ENCODE data around the gene ARFGAP3.

Gene ARFGAP3

DNA sequence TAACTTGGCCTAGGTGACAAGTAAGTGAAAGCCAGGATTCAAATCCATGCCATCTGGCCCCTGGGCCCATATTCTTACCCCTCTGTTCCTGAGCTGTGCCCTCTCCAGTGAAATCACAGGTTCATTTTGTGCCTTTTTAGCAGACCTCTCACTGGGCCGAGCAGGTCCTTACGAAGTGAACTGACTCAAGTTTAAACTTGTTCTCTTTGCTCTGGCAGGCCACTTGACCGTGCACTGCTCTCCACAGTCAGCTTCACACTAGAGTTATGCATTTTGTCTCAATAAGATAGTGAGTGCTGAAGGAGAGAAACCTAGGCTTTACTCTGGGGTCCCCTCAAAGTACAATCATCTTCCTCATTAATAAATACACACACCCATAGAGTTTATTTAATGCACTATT is 40.7 kb downstream of the ARFGAP3 start:
- POLR2A ChIA-PET, result no interaction called here
- CTCF ChIA-PET, result interaction anchor here (0.6 to 1.2 kb wide), 2 partner anchors 20 to 187 kb away, joined by 3 to 4 read pairs; no protein-coding TSS in a partner anchor
- no peak overlapping the region for H3K4me3 ChIP-seq (ENCODE audit: low read depth, low read length)
- no peaks in the 10 kb centered on the region for H3K9me3 ChIP-seq (ENCODE audit: control insufficient read depth, insufficient read depth, low read depth, low read length)
- TF ChIP-seq SETDB1 (IDR thresholded peaks at IDR 0.05; ENCODE audit: insufficient read length, low read length), result no peak
- no peak for TF ChIP-seq SP2 (tag by site-specific recombination; IDR thresholded peaks at IDR 0.05)
- no peak for TF ChIP-seq ZNF274 (IDR thresholded peaks at IDR 0.05; ENCODE audit: low read length)
- no peak for TF ChIP-seq ZNF274 (tag by site-specific recombination; IDR thresholded peaks at IDR 0.05; ENCODE audit: borderline replicate concordance)
- TF ChIP-seq, protein P1, sequence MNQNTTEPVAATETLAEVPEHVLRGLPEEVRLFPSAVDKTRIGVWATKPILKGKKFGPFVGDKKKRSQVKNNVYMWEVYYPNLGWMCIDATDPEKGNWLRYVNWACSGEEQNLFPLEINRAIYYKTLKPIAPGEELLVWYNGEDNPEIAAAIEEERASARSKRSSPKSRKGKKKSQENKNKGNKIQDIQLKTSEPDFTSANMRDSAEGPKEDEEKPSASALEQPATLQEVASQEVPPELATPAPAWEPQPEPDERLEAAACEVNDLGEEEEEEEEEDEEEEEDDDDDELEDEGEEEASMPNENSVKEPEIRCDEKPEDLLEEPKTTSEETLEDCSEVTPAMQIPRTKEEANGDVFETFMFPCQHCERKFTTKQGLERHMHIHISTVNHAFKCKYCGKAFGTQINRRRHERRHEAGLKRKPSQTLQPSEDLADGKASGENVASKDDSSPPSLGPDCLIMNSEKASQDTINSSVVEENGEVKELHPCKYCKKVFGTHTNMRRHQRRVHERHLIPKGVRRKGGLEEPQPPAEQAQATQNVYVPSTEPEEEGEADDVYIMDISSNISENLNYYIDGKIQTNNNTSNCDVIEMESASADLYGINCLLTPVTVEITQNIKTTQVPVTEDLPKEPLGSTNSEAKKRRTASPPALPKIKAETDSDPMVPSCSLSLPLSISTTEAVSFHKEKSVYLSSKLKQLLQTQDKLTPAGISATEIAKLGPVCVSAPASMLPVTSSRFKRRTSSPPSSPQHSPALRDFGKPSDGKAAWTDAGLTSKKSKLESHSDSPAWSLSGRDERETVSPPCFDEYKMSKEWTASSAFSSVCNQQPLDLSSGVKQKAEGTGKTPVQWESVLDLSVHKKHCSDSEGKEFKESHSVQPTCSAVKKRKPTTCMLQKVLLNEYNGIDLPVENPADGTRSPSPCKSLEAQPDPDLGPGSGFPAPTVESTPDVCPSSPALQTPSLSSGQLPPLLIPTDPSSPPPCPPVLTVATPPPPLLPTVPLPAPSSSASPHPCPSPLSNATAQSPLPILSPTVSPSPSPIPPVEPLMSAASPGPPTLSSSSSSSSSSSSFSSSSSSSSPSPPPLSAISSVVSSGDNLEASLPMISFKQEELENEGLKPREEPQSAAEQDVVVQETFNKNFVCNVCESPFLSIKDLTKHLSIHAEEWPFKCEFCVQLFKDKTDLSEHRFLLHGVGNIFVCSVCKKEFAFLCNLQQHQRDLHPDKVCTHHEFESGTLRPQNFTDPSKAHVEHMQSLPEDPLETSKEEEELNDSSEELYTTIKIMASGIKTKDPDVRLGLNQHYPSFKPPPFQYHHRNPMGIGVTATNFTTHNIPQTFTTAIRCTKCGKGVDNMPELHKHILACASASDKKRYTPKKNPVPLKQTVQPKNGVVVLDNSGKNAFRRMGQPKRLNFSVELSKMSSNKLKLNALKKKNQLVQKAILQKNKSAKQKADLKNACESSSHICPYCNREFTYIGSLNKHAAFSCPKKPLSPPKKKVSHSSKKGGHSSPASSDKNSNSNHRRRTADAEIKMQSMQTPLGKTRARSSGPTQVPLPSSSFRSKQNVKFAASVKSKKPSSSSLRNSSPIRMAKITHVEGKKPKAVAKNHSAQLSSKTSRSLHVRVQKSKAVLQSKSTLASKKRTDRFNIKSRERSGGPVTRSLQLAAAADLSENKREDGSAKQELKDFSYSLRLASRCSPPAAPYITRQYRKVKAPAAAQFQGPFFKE (tag by site-specific recombination; IDR thresholded peaks at IDR 0.05; ENCODE audit: borderline replicate concordance), result no peak
- TF ChIP-seq, protein P2, sequence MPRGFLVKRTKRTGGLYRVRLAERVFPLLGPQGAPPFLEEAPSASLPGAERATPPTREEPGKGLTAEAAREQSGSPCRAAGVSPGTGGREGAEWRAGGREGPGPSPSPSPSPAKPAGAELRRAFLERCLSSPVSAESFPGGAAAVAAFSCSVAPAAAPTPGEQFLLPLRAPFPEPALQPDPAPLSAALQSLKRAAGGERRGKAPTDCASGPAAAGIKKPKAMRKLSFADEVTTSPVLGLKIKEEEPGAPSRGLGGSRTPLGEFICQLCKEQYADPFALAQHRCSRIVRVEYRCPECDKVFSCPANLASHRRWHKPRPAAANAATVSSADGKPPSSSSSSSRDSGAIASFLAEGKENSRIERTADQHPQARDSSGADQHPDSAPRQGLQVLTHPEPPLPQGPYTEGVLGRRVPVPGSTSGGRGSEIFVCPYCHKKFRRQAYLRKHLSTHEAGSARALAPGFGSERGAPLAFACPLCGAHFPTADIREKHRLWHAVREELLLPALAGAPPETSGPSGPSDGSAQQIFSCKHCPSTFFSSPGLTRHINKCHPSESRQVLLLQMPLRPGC (tag by site-specific recombination; IDR thresholded peaks at IDR 0.05), result no peak
- H3K4me1 ChIP-seq (ENCODE audit: control insufficient read depth, insufficient read depth, low read length), result no peaks in the 10 kb centered on the region
- peaks cover 14 to 48% of the 10 kb centered on the region in 2 experiments for H3K36me3 ChIP-seq (ENCODE audit: control insufficient read depth in 2 of 2, insufficient read depth in 1 of 2, low read length in 2 of 2)
- no peak overlapping the region for H3K27ac ChIP-seq (ENCODE audit: extremely low read depth, low read depth, low read length)

DNA sequence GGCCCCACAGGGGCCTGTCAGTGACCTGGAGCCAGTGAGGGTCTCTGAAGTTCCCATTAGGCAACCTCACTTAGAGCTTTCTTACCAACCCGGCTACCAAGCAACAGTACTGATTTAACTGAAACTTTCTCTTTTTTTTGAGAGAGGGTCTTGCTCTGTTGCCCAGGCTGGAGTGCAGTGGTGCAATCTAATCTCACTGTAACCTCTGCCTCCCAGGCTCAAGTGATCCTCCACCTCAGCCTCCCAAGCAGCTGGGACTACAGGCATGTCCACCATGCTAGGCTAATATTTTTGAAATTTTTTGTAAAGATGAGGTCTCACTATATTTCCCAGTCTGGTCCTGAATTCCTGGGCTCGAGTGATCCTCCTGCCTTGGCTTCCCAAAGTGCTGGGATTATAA is 42.5 kb downstream of the ARFGAP3 start:
- no peaks in the 10 kb centered on the region for H3K9me3 ChIP-seq (ENCODE audit: control insufficient read depth, insufficient read depth, low read depth, low read length)
- ChIA-PET POLR2A (no interaction called here), CTCF (no interaction called here)
- no peak overlapping the region for H3K4me3 ChIP-seq (ENCODE audit: low read depth, low read length)
- no peak overlapping the region for H3K27ac ChIP-seq (ENCODE audit: extremely low read depth, low read depth, low read length)
- peaks cover 18 to 56% of the 10 kb centered on the region in 2 experiments for H3K36me3 ChIP-seq (ENCODE audit: control insufficient read depth in 2 of 2, insufficient read depth in 1 of 2, low read length in 2 of 2)
- TF ChIP-seq PRDM1 (tag by site-specific recombination; IDR thresholded peaks at IDR 0.05), result no peak
- TF ChIP-seq GLI4 (tag by site-specific recombination; IDR thresholded peaks at IDR 0.05), result no peak
- TF ChIP-seq ZNF121 (tag by site-specific recombination; IDR thresholded peaks at IDR 0.05), result peak; percentile 62; the same call in 1 of the 2 replicates
- TF ChIP-seq ZNF366 (tag by site-specific recombination; conservative IDR thresholded peaks at IDR 0.05), result no peak
- H3K4me1 ChIP-seq (ENCODE audit: control insufficient read depth, insufficient read depth, low read length), result no peaks in the 10 kb centered on the region

DNA sequence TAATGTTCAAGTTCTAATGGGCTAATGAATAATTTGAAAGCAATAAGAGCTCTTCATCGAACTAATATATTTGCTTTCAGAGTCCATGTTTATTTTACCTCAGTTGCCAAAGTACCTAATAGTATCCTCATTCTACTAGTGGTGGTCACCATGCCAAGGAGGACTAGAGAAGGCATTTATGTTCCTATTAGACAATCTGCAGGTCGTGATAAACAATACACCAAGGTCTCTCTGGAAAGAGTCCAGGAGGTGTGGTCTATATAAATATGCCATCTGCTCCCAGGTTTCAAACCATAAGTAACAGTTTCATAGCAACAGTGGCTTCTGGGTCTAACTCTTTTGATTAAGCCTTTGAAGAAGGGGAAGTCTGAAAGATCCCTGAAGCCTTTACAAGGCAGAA is 42.9 kb downstream of the ARFGAP3 start:
- Histone ChIP-seq H3K4me3 (ENCODE audit: low read depth, low read length) (no peak overlapping the region), H3K9me3 (ENCODE audit: control insufficient read depth, insufficient read depth, low read depth, low read length) (no peaks in the 10 kb centered on the region), H3K4me1 (ENCODE audit: control insufficient read depth, insufficient read depth, low read length) (no peaks in the 10 kb centered on the region), H3K27ac (ENCODE audit: extremely low read depth, low read depth, low read length) (no peak overlapping the region), H3K36me3 (ENCODE audit: control insufficient read depth in 2 of 2, insufficient read depth in 1 of 2, low read length in 2 of 2) (peaks cover 19 to 57% of the 10 kb centered on the region in 2 experiments)
- CTCF ChIA-PET, result no interaction called here
- POLR2A ChIA-PET, result no interaction called here
- TF ChIP-seq YY2 (tag by site-specific recombination; IDR thresholded peaks at IDR 0.05), result no peak
- no peak for TF ChIP-seq ZNF2 (tag by site-specific recombination; IDR thresholded peaks at IDR 0.05)
- TF ChIP-seq, protein P3, sequence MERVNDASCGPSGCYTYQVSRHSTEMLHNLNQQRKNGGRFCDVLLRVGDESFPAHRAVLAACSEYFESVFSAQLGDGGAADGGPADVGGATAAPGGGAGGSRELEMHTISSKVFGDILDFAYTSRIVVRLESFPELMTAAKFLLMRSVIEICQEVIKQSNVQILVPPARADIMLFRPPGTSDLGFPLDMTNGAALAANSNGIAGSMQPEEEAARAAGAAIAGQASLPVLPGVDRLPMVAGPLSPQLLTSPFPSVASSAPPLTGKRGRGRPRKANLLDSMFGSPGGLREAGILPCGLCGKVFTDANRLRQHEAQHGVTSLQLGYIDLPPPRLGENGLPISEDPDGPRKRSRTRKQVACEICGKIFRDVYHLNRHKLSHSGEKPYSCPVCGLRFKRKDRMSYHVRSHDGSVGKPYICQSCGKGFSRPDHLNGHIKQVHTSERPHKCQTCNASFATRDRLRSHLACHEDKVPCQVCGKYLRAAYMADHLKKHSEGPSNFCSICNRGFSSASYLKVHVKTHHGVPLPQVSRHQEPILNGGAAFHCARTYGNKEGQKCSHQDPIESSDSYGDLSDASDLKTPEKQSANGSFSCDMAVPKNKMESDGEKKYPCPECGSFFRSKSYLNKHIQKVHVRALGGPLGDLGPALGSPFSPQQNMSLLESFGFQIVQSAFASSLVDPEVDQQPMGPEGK (tag by site-specific recombination; IDR thresholded peaks at IDR 0.05), result no peak
- TF ChIP-seq GFI1B (tag by site-specific recombination; IDR thresholded peaks at IDR 0.05), result no peak
- TF ChIP-seq, protein P4, sequence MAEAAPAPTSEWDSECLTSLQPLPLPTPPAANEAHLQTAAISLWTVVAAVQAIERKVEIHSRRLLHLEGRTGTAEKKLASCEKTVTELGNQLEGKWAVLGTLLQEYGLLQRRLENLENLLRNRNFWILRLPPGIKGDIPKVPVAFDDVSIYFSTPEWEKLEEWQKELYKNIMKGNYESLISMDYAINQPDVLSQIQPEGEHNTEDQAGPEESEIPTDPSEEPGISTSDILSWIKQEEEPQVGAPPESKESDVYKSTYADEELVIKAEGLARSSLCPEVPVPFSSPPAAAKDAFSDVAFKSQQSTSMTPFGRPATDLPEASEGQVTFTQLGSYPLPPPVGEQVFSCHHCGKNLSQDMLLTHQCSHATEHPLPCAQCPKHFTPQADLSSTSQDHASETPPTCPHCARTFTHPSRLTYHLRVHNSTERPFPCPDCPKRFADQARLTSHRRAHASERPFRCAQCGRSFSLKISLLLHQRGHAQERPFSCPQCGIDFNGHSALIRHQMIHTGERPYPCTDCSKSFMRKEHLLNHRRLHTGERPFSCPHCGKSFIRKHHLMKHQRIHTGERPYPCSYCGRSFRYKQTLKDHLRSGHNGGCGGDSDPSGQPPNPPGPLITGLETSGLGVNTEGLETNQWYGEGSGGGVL (tag by site-specific recombination; IDR thresholded peaks at IDR 0.05), result no peak
- TF ChIP-seq TCF7L2 (IDR thresholded peaks at IDR 0.05; ENCODE audit: borderline replicate concordance, low read depth, low read length), result no peak
- TF ChIP-seq SCRT1 (tag by site-specific recombination; IDR thresholded peaks at IDR 0.05; ENCODE audit: borderline replicate concordance), result no peak
- no peak for TF ChIP-seq ZBTB17 (tag by site-specific recombination; IDR thresholded peaks at IDR 0.05)
- no peak for TF ChIP-seq ZNF423 (tag by site-specific recombination; IDR thresholded peaks at IDR 0.05)
- TF ChIP-seq ZNF366 (tag by site-specific recombination; conservative IDR thresholded peaks at IDR 0.05), result no peak
- TF ChIP-seq HOXD13 (CRISPR knock-in tag; IDR thresholded peaks at IDR 0.05; ENCODE audit: borderline replicate concordance), result no peak
